Measurements from ENCODE around the gene SLC30A4.
"Not testable (repeated sequence)": the region's sequence is repeated elsewhere in the genome, so short reads cannot be mapped to it uniquely, and the experiment has no call there.

The SLC30A4 gene, protein sequence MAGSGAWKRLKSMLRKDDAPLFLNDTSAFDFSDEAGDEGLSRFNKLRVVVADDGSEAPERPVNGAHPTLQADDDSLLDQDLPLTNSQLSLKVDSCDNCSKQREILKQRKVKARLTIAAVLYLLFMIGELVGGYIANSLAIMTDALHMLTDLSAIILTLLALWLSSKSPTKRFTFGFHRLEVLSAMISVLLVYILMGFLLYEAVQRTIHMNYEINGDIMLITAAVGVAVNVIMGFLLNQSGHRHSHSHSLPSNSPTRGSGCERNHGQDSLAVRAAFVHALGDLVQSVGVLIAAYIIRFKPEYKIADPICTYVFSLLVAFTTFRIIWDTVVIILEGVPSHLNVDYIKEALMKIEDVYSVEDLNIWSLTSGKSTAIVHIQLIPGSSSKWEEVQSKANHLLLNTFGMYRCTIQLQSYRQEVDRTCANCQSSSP

DNA sequence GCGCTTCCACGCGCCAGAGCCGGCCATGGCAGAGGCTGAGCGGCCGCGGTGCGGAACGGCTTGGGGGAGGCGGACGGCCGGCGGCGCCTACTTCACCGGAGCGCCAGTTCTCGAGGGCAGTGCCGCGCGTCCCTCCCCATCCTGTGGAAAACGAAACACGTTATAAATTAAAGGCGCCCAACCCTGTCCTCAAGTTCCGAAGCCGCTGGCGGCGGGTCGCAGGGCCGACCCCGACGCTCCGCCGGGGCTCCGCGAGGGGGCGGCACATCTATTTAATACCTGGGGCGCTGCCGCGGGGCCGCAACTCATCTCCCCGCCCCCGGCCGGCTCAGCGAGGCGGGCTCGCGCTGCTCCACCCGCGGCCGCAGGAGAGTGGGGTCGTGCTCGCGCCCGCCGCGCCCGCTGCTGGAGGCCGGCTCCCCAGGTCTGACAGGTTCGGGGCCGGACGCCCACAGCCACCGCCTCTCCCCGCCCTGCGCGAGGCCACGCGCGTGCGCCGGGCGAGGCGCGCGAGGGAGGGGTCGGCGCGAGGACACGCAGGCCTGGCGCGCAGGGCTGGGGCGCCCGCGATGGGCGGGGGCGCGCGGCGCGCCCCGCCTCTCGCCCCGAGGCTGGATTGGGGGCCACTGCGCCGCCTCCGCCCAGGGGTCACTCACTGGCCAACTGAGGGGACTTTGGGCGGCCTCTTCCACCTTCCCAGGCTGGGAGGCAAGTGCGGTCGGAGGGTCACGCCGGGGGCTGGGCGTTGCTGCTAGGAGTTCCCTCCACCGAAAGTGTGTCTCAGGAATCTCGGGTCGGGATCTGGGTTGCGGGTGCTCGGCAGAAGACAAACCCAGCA is at the start of gene SLC30A4:
SLC30A4 (minus strand) TSS at position 428 of the 838 bp plus-strand sequence; CDS start at position 27, 401 bp downstream.
- DNase-seq (ENCODE audit: low read depth), result peak; percentile 55

DNA sequence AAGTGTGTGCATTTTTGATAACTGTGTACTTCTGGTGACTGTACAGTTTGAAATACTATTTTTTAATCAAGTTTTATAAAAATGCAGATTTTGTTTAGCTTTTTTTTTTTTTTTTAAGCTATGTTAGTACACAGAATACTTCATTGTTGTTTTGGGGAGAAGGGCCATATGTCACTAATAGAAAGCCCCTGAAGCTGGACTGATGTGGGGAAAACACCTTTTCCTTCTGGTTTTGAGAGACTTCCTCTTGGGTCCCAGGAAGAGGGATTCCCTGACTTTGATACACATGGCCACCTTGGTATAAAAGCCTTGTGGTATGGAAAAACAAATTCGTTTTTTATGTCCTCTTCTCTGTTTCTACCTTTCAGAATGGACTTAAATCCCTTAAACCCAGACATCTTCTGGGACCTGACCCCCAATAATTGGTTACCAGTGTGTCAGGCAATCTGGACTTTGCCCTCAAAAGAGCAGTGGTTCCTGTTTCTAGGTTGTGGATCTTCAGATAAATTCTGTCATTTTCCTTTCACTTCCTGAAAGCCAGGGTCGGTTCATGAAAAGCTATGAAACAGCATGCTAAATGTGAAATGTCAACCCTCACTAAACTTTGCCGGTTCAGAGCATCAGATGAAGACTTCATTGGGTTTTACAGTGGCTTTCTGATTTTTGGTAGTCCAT is 33.5 kb upstream of the SLC30A4 start:
- no peak for DNase-seq (ENCODE audit: low read depth)

GRCh38 chr15:45551676-45552075 is 29.1 kb upstream of the SLC30A4 start:
- DNase-seq (ENCODE audit: low read depth), result no peak

GRCh38 chr15:45550436-45550835 is 27.9 kb upstream of the SLC30A4 start:
- DNase-seq (ENCODE audit: low read depth), result no peak

DNA sequence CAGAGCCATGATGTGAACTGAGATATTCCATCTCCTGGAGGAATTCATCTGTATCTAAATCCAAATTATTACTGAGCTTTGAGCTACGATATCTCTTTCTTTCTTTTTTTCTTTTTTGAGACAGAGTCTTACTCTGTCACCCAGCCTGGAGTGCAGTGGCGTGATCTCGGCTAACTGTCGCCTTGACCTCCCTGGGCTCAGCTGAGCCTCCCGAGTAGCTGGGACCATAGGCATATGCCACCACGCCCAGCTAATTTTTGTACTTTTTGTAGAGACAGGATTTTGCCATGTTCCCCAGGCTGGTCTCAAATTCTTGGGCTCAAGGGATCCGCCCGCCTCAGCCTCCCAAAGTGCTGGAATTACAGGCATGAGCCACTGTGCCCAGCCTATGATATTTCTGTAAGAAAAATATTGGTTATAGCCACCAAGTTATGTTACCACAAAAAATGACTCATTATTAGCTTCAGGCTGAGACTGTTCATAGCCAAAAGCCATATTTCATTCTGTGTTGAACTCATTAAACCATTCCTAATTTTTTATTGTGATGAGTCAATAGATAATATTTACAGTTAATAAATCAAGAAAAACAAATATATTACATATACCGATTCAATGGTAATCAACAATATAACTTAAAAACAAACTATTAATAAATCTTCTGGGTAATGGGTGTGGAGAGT is 27.1 kb upstream of the SLC30A4 start:
- no peak for DNase-seq (ENCODE audit: low read depth)

GRCh38 chr15:45548753-45549520 is 26.4 kb upstream of the SLC30A4 start:
- DNase-seq (ENCODE audit: low read depth), result no peak

- no peak for DNase-seq (ENCODE audit: low read depth)
These were observed 24.2 kb upstream of the SLC30A4 start for GRCh38 chr15:45546789-45547188.

GRCh38 chr15:45544266-45545023 is 21.9 kb upstream of the SLC30A4 start:
- no peak for DNase-seq (ENCODE audit: low read depth)

GRCh38 chr15:45543051-45543450 is 20.5 kb upstream of the SLC30A4 start:
- no peak for DNase-seq (ENCODE audit: low read depth)

DNA sequence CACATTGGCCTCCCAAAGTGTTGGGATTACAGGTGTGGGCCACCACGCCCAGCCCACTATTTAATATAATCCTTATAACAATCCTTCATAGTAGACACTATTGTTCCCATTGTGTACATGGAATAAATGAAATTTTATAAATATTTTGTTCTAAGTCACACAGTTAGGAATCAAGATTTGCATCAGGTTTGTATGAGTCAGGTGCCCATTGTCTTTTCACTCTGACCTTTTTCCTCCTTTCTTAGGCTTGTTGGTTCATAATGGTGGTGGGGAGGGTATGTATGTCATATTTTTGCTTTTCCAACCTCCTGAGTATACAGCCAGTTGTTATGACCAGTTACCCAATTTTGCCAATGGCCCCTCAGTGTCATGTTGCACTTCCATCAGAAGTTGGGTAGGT is 18.0 kb upstream of the SLC30A4 start:
- no peak for DNase-seq (ENCODE audit: low read depth)

GRCh38 chr15:45539680-45540079 is 17.1 kb upstream of the SLC30A4 start:
- no peak for DNase-seq (ENCODE audit: low read depth)

DNA sequence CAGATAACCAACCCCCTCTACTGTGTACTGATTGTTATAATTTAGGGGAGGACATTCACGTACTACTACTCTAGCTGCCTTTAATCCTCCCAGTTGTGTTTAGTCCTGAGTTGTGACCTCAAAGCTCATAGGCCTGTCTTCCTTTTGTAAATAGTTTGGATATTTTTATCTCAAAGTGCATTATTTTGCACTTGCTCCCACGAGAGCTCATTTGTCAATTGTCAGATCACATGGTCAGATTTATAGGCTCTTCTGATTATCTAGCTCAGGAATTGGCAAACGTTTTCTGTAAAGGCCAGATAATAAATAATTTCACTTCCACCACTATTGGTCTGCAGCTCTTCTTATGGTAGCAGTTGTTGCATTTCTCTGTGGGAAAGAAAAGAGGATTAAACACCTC is 14.4 kb upstream of the SLC30A4 start:
- no peak for DNase-seq (ENCODE audit: low read depth)

- no peak for DNase-seq (ENCODE audit: low read depth)
These were observed 13.0 kb upstream of the SLC30A4 start for GRCh38 chr15:45535486-45536042.

DNA sequence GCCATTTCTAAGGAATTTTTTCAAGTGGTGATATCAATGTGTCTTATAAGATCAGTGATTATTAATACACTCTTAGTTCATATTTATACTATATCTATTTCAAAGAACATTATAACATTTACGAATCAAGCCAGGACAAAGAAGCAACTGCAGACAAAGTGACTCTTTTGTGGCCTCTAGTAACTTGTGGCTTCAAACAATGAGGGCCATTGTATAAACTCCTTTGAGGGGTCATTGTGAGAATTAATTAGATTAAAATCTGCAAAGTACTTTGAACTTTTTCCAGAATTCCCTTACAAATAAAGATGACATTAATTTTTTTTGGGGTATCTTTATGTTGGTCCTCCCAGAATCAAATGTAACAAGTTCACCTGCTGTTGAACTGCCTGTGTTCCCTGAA is 12.3 kb upstream of the SLC30A4 start:
- DNase-seq (ENCODE audit: low read depth), result no peak

- not testable (repeated sequence) for DNase-seq (ENCODE audit: low read depth)
These were observed 10.3 kb upstream of the SLC30A4 start for GRCh38 chr15:45532892-45533291.

- no peak for DNase-seq (ENCODE audit: low read depth)
These were observed 7.1 kb upstream of the SLC30A4 start for GRCh38 chr15:45529613-45530012.

- no peak for DNase-seq (ENCODE audit: low read depth)
These were observed 4.5 kb upstream of the SLC30A4 start for GRCh38 chr15:45527086-45527485.

DNA sequence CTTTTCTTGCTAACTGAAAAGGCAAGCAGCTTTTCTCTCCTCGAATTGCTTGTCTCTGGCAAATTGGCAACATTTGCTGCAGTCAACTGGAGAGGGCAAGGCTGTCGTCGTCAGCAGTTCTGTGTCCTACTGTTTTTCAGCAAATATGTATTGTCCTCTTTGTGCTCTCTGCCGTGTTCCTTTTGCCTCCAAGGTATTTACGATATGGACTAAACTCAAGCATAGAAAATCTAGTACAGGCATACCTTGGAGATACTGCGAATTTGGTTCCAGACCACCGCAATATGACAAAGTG is 558 bp upstream of the SLC30A4 start:
- DNase-seq (ENCODE audit: low read depth), result no peak

DNA sequence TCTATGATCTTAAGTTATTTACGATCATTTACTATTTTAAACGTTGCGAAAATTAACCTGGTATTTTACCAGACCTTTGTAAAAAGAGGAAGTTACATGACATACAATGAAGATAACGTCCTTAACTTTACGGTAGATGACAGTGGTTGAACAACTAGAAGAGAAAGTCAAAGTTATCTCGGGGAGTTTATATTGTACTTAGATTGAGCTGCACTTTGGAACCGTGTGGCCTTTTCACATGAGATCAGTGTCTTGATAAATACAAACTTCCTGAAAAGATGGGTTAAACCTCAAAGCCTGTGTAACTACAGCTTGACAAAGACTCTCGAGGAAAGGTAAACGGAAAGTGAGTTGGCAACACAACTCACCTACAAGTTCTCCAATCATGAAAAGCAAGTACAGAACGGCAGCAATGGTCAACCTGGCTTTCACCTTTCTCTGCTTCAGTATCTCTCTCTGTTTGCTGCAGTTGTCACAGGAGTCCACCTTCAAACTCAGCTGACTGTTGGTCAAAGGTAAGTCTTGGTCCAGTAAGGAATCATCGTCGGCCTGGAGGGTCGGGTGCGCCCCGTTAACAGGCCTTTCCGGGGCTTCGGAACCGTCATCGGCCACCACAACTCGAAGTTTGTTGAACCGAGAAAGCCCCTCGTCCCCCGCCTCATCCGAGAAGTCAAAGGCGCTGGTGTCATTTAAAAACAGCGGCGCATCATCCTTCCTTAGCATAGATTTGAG is 793 bp downstream of the SLC30A4 start:
- no peak for DNase-seq (ENCODE audit: low read depth)

Data from activated T-helper 9 cell treated with anti-CD3 and anti-CD28 coated beads, Interleukin-2, amount 50 U/mL, for 16 hours (primary cell).